HAP-1 (cell line): ENCODE results near the gene CCDC74B.
A peak's percentile ranks its signal among the peaks of the same experiment; 100 is the strongest.
"Not testable (repeated sequence)": the region's sequence is repeated elsewhere in the genome, so short reads cannot be mapped to it uniquely, and the experiment has no call there.

Experiments
- DNase-seq, 2 experiments: peaks; one replicate each; pipeline ENCODE4 v3.0.0-alpha.2; 2016 to 2020; ENCODE audit warnings: low spot score in 2 of 2
- H3K27me3 ChIP-seq: fragments of 250-450 bp; sonication (Bioruptor Pico); 2 replicates; pipeline ENCODE4 v1.5.1; 2020; ENCODE audit warnings: low read depth, mild to moderate bottlenecking, moderate library complexity
- H3K36me3 ChIP-seq: fragments of 250-450 bp; sonication (Bioruptor Pico); replicated peaks from 2 replicates; pipeline ENCODE4 v1.5.1; 2020; ENCODE audit warnings: mild to moderate bottlenecking
- H3K4me1 ChIP-seq: fragments of 250-450 bp; sonication (Bioruptor Pico); 2 replicates; pipeline ENCODE4 v1.5.1; 2020; ENCODE audit warnings: mild to moderate bottlenecking
- H3K4me3 ChIP-seq: fragments of 250-450 bp; sonication (Bioruptor Pico); 2 replicates; pipeline ENCODE4 v1.5.1; 2020; ENCODE audit warnings: mild to moderate bottlenecking, moderate library complexity
- H3K9me3 ChIP-seq: fragments of 250-450 bp; sonication (Bioruptor Pico); 2 replicates; pipeline ENCODE4 v1.5.1; 2020; ENCODE audit warnings: mild to moderate bottlenecking, moderate library complexity
- in situ Hi-C: fragments of 300-500 bp; cut with MboI; formaldehyde crosslinking; loops from 3 replicates; pipeline ENCODE4 v1.14.3; 2020; ENCODE audit warnings: low sequenced_read_pairs, inconsistent platforms, mixed read lengths

CCDC74B gene

GRCh38 chr2:130160838-130161705 is 16.2 kb upstream of the CCDC74B start:
- H3K9me3 ChIP-seq, DNase-seq, H3K4me1 ChIP-seq, H3K27me3 ChIP-seq, in situ Hi-C loops, H3K4me3 ChIP-seq: not testable (repeated sequence)
- H3K36me3 ChIP-seq: peaks cover 18% of the 10 kb centered on the region

- H3K36me3 ChIP-seq: peaks cover 14% of the 10 kb centered on the region
- H3K27me3 ChIP-seq: no peaks in the 10 kb centered on the region
- in situ Hi-C loops: no loop called here
- DNase-seq: no peak
- H3K4me1 ChIP-seq: no peaks in the 10 kb centered on the region
- no peaks in the 10 kb centered on the region for H3K9me3 ChIP-seq
- H3K4me3 ChIP-seq: no peak overlapping the region
Measured at GRCh38 chr2:130160131-130160530, 15.2 kb upstream of the CCDC74B start.

- DNase-seq, H3K27me3 ChIP-seq, H3K4me1 ChIP-seq, H3K9me3 ChIP-seq, in situ Hi-C loops, H3K4me3 ChIP-seq: not testable (repeated sequence)
- H3K36me3 ChIP-seq: peaks cover 13% of the 10 kb centered on the region
Measured at GRCh38 chr2:130159376-130159775, 14.5 kb upstream of the CCDC74B start.

GRCh38 chr2:130158631-130159030 is 13.7 kb upstream of the CCDC74B start:
- Histone ChIP-seq H3K4me1 (no peaks in the 10 kb centered on the region), H3K9me3 (no peaks in the 10 kb centered on the region), H3K27me3 (no peaks in the 10 kb centered on the region), H3K36me3 (peaks cover 11% of the 10 kb centered on the region), H3K4me3 (no peak overlapping the region)
- DNase-seq: no peak
- in situ Hi-C loops: no loop called here

DNA sequence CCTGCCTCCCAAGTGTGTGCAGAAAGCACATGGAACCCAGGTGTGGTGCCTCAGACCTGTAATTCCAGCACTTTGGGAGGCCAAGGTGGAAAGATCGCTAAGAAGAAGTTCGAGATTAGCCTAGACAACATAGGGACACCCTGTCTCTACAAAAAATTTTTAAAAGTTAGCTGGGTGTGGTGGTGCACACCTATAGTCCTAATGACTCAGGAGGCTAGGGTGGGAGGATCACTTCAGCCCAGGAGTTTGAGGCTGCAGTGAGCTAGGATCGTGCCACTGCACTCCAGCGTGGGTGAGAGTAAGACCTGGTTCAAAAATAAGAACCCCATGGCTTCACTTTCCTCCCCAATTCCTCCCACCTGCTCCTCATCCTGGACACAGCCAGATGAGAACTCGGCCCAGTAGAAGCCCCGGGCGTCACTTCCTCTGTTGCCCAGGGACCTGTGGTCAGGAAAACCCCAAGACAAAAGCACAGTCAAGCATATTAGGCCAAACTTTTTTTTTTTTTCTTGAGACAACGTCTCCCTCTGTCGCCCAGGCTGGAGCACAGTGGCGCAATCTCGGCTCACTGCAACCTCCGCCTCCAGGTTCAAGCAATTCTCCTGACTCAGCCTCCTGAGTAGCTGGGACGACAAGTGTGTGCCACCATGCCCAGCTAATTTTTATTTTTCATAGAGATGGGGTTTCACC is 13.1 kb upstream of the CCDC74B start:
- peaks cover 11% of the 10 kb centered on the region for H3K36me3 ChIP-seq
- in situ Hi-C loops, H3K9me3 ChIP-seq, H3K4me3 ChIP-seq, DNase-seq, H3K4me1 ChIP-seq, H3K27me3 ChIP-seq: not testable (repeated sequence)

GRCh38 chr2:130157354-130157753 is 12.4 kb upstream of the CCDC74B start:
- H3K4me3 ChIP-seq, in situ Hi-C loops, H3K9me3 ChIP-seq, DNase-seq, H3K27me3 ChIP-seq, H3K4me1 ChIP-seq: not testable (repeated sequence)
- peaks cover 11% of the 10 kb centered on the region for H3K36me3 ChIP-seq

- Histone ChIP-seq H3K27me3 (no peaks in the 10 kb centered on the region), H3K36me3 (peaks cover 11% of the 10 kb centered on the region), H3K9me3 (no peaks in the 10 kb centered on the region), H3K4me1 (no peaks in the 10 kb centered on the region), H3K4me3 (no peak overlapping the region)
- no peak for DNase-seq
- in situ Hi-C loops: no loop called here
Measured at GRCh38 chr2:130156624-130157004, 11.7 kb upstream of the CCDC74B start.

GRCh38 chr2:130155956-130156623 is 11.2 kb upstream of the CCDC74B start:
- peak in 1 of 2 experiments; percentile 59 for DNase-seq
- H3K4me3 ChIP-seq, in situ Hi-C loops, H3K4me1 ChIP-seq, H3K9me3 ChIP-seq, H3K27me3 ChIP-seq: not testable (repeated sequence)
- peaks cover 11% of the 10 kb centered on the region for H3K36me3 ChIP-seq

GRCh38 chr2:130154773-130155765 is 10.2 kb upstream of the CCDC74B start:
- in situ Hi-C loops: no loop called here
- Histone ChIP-seq H3K36me3 (peaks cover 11% of the 10 kb centered on the region), H3K9me3 (no peaks in the 10 kb centered on the region)

DNA sequence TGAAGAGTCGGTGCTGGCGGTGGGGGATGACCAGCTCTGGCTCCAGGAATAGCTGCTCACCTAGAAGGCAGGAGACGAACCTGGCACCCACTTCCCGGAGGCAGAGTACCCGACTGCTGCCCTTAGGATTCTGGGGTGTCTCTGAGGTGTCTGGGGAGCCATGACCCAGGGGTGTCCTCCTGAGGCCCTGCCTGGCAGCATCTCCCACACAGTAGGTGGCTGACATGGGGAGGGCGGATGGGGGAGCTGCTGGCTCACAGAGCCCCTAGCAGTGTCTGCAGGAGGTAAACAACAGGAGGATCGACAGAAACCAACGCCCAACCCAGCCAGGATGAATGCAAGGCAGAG is 9.5 kb upstream of the CCDC74B start:
- H3K27me3 ChIP-seq, DNase-seq, in situ Hi-C loops, H3K4me1 ChIP-seq, H3K4me3 ChIP-seq, H3K9me3 ChIP-seq: not testable (repeated sequence)
- peaks cover 11% of the 10 kb centered on the region for H3K36me3 ChIP-seq

More at GRCh38 chr2:130154773-130155765, 10.2 kb upstream of the CCDC74B start:
- DNase-seq: no peak
- Histone ChIP-seq H3K27me3 (no peaks in the 10 kb centered on the region), H3K4me1 (no peaks in the 10 kb centered on the region), H3K4me3 (no peak overlapping the region)

DNA sequence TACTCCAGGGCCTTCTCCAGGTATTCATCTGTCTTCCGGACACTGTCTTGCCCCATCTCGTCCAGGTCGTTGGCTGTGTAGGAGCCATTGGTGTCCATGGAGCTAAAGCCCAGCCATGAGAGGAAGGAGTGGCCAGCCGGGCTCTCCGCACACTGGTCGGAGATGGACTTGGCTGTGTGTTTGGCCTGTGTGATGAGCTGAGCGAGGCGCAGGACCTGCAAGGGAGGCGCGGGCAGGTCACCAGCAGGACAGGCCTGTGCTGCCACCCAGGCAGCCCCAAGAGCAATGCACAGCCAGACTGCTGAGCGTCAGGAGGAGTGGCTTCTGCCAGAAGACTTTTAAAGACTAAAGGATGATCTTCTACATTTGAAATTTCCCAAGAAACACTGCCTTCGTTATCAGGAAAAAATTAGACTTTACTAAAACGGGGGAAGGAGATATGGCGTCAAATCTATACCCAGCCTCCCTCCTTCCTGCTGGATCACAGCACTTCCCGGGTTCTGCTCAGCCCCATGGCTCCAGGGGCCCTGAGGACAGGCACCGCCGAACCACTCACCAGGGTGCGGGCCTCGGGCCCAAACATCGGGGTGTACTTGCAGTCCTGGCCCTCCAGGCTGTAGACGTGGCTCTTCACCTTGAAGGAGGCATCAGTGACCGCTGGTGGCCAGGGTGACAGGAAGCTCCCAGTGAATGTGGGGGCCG is 9.0 kb upstream of the CCDC74B start:
- H3K4me3 ChIP-seq, H3K9me3 ChIP-seq, H3K36me3 ChIP-seq, H3K27me3 ChIP-seq, H3K4me1 ChIP-seq, DNase-seq, in situ Hi-C loops: not testable (repeated sequence)

DNA sequence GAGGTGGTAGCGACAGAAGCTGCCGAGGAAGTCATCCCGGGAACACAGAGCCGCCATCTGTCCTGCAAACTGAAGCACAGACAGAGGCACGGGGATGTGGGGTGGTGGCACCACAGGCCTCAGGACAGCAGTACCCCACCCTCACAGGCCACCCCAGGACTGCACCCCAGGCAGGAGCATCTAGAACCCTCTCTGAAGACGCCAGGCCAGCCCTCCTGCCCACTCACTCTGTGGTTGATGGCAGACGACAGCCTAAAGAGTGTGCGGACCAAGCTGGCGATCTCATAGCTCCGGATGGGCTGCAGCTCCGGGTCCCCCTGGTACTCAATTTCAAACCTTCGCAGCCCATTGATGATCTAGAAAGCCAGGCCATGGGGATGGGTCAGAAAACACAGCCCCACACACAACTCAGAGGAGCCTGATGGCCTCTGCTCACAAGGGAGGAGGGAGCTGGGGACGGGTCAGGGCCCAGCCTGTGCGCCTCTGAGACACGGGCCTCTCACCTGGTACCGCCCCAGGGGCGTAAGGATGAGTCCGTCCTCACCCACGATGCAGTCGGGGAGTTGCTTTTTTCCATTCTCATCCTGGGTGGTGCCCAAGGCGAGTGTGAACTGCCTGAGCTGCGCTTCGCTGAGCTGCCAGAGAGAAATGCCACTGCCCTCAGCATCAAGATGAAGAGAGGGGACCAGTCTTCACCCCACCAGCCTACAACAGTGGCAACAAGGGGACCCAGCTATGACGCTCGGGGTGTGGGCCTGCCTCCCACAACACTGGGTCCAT is 8.1 kb upstream of the CCDC74B start:
- peaks cover 8% of the 10 kb centered on the region for H3K36me3 ChIP-seq
- no peak for DNase-seq
- H3K4me3 ChIP-seq: no peak overlapping the region
- H3K4me1 ChIP-seq: no peaks in the 10 kb centered on the region
- in situ Hi-C loops: no loop called here
- H3K27me3 ChIP-seq: no peaks in the 10 kb centered on the region
- H3K9me3 ChIP-seq: no peaks in the 10 kb centered on the region
